HG03039 (cell line): ENCODE results near the gene KCNJ6.

Experiments used
- ATAC-seq: cut with Tn5 transposase; IDR thresholded peaks from one replicate; pipeline ENCODE4 v1.9.1; 2021; ENCODE audit warnings: mild to moderate bottlenecking, moderate library complexity; ENCODE audit not compliant: unreplicated experiment

KCNJ6 gene

DNA sequence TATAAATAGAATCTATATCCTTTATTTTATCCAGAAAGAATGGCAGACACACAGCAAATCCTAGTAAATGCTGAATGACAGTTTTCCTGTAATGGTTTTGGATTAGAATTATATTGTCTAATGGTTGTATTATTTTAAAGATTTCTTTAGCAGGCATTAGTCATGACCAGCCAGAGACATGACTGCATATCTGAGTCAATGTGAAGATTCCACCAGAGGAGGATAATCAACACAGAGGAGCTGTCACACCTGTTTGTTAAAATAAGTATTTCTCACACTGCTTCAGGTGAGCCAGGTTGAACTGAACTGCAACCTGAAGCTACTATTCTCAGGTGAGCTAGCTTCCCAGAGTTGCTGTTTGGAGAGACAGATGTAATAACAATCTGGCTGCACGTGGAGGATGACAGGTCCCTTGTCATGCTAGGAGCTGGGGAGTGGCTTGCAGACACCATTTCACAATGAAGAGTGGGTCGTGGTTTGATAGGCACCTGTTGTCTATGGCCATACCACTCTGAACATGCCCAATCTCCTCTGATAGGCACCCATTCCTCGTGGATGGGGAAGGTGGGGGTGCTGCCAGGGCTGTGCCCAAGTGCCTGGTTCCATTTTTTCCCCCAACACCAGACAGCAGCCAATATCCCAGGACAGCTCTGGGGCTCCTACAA, 94.3 kb downstream of the KCNJ6 start:
- no peak for ATAC-seq

DNA sequence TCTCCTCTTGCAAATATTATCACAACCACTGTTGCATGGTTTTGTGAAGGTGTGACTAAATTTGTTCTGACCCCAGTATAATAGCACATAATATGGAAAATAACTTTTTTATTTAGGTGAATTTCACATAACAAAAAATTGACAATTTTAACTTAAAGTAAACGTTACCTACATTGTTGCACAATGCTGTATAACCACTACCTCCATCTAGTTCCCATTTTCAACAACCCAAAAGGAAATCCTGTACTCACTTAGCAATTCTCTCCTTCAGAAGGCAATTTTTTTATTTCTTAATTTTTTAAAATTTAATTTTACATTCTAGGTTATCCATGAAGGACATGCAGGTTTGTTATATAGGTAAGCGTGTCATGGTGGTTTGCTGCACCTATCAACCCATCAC, 95.2 kb downstream of the KCNJ6 start:
- ATAC-seq = no peak

DNA sequence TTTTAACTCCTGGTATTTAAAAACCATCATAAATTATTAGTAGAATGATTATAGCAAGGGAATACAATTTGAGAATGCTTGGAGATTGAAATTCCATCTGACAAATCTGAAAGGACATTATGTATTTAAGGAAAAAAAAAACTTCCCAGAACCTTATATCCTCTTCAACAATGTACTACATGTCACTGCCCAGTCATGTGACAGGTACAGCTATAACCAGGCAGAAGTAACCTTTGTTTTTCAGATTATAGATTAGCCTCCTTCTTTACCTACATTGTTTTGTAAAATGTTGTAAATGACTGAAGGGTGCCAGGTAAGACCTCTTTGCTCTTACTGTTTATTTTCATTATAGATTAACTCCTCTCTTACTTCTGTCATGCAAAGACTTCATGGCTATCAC, 96.9 kb downstream of the KCNJ6 start:
- ATAC-seq = no peak

- ATAC-seq = no peak
Measured at GRCh38 chr21:37817242-37817641, 99.0 kb downstream of the KCNJ6 start.

- no peak for ATAC-seq
Measured at GRCh38 chr21:37815893-37816292, 100.4 kb downstream of the KCNJ6 start.

DNA sequence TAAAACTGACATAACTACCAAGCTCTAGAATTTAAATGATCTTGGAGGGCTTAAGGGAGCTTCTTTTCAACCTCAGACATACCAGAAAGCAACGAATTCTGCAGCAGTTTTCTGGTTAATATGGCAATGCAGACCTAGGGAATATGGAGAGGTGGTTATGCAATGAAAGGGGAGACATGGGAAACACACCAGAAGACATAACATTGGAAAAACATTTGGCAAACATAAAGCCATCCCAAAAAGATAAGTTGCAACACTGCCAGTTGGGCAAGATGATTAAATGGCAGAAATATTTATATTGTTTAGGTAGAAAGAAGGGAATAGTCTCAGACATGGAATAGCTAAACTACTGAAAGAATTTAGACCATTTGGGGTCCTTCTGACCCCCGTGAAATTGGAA, 104.5 kb downstream of the KCNJ6 start:
- ATAC-seq = no peak

- ATAC-seq = no peak
Measured at GRCh38 chr21:37808261-37808660, 108.0 kb downstream of the KCNJ6 start.

GRCh38 chr21:37805266-37805665, 111.0 kb downstream of the KCNJ6 start:
- ATAC-seq = no peak

DNA sequence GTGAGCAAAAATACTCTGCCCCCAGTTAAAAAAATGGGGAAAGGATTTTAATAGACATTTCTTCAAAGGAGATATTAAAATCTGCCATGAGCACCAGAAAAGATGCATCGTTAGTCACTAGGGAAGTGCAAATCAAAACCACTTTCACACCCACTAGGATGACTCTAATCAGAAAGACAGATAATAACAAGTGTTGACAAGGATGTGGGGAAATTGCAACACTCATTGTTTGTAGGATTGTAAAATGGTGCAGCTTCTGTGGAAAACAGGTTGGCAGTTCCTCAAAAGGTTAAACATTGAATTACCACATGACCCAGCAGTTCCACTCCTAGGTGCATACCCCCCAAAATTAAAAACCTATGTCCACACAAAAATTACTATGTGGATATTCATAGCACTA, 112.3 kb downstream of the KCNJ6 start:
- no peak for ATAC-seq

DNA sequence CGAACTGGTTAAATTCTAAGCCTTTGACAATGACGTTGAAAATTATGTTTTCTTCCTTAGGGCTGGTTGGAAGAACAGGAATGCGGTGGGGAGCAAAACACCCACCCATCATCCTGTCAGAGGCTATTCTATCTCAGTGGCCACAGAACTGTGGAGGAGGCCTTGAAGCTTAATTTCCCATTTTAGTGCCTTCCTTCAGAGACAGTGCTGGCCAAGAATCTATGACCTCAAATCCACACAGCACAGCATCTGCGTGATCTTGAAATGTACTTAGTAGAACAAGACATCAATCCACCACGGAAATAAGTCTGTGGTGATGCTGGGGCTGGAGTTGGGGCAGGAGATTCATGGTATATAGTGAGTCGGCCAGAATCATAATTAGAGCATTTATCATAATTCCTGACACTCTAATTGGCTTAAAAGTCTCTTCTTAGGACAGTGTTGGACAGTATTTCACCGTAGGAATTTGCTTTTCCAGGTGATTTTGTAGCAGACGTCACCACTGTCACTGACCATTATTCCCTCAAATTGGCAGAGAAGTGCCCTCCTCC, 113.1 kb downstream of the KCNJ6 start:
- ATAC-seq = no peak

GRCh38 chr21:37800456-37801061, 115.7 kb downstream of the KCNJ6 start:
- ATAC-seq = no peak

GRCh38 chr21:37800057-37800455, 116.2 kb downstream of the KCNJ6 start:
- ATAC-seq = no peak

- ATAC-seq = no peak
Measured at GRCh38 chr21:37799211-37800056, 116.8 kb downstream of the KCNJ6 start.

GRCh38 chr21:37797403-37797802, 118.9 kb downstream of the KCNJ6 start:
- ATAC-seq = no peak

DNA sequence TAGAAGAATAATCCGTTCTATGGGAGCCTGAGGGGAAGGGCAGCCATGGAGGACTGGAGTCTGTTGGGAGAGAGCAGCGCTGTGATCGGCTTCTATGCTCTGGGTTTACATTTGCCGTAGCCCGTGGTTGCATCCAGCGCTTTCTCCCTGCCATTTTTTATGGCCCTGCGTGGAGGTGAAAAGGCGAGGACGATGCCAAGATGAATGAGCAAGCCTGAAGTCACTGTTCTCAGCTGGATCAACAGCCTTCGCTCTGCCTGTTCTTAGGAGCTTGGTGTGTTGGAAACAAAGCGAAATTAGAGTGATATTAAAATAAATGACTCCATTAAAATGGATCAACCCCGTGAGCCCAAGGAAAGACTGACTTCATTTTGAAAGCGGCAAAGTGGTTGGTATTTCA, 120.2 kb downstream of the KCNJ6 start:
- ATAC-seq = no peak

- no peak for ATAC-seq
Measured at GRCh38 chr21:37793660-37794059, 122.6 kb downstream of the KCNJ6 start.

DNA sequence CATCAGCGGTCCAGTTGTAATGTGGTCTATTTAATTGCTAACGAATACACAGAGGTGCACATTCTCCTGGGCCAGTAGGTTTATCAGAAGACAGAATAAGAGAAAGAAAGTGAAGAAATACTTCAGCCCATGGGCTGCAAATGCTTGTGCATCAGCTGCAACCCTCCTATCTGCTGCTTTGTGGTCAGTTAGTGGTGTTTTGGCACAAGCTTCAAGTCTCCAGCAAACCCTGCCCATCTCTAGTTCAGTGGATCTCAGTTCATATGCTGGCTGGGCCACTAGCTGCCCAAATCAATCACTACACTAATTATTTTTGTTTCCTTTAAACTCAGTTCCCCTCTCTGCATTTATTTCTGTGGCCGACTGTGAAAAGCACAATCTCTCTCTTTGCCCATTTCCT, 124.2 kb downstream of the KCNJ6 start:
- ATAC-seq = no peak

GRCh38 chr21:37790905-37791304, 125.4 kb downstream of the KCNJ6 start:
- ATAC-seq = no peak

GRCh38 chr21:37788503-37788902, 127.8 kb downstream of the KCNJ6 start:
- ATAC-seq = no peak

- ATAC-seq = no peak
Measured at GRCh38 chr21:37787456-37787855, 128.8 kb downstream of the KCNJ6 start.

- ATAC-seq = no peak
Measured at GRCh38 chr21:37784591-37785318, 131.5 kb downstream of the KCNJ6 start.
